TTC549 (cell line): ENCODE measurements around the gene OSBPL3.

ENCODE experiments used
- FAIRE-seq: peaks from 2 replicates; lab custom pipeline; 2012; peaks lifted over from hg19 to GRCh38; lab: Jason Lieb, UNC

OSBPL3 gene

GRCh38 chr7:24862461-24862860, 117.5 kb downstream of the OSBPL3 start:
- FAIRE-seq = no peak

GRCh38 chr7:24861336-24861735, 118.6 kb downstream of the OSBPL3 start:
- FAIRE-seq = no peak

GRCh38 chr7:24860611-24861010, 119.4 kb downstream of the OSBPL3 start:
- no peak for FAIRE-seq

GRCh38 chr7:24858108-24858977, 121.6 kb downstream of the OSBPL3 start:
- FAIRE-seq = no peak

- no peak for FAIRE-seq
Measured at GRCh38 chr7:24857623-24858022, 122.4 kb downstream of the OSBPL3 start.

- FAIRE-seq = no peak
Measured at GRCh38 chr7:24854866-24855265, 125.1 kb downstream of the OSBPL3 start.

- no peak for FAIRE-seq
Measured at GRCh38 chr7:24851786-24852185, 128.2 kb downstream of the OSBPL3 start.

- no peak for FAIRE-seq
Measured at GRCh38 chr7:24848878-24849277, 131.1 kb downstream of the OSBPL3 start.

GRCh38 chr7:24847754-24848153, 132.2 kb downstream of the OSBPL3 start:
- FAIRE-seq = no peak

- FAIRE-seq = no peak
Measured at GRCh38 chr7:24843821-24844434, 136.1 kb downstream of the OSBPL3 start.

- FAIRE-seq = no peak
Measured at GRCh38 chr7:24842449-24843241, 137.3 kb downstream of the OSBPL3 start.

- FAIRE-seq = no peak
Measured at GRCh38 chr7:24842029-24842428, 137.9 kb downstream of the OSBPL3 start.

- FAIRE-seq = no peak
Measured at GRCh38 chr7:24840563-24840962, 139.4 kb downstream of the OSBPL3 start.

GRCh38 chr7:24836084-24836483, 143.9 kb downstream of the OSBPL3 start:
- FAIRE-seq = no peak

- no peak for FAIRE-seq
Measured at GRCh38 chr7:24835643-24836042, 144.3 kb downstream of the OSBPL3 start.

- FAIRE-seq = no peak
Measured at GRCh38 chr7:24834128-24834798, 145.7 kb downstream of the OSBPL3 start.

GRCh38 chr7:24833549-24833948, 146.4 kb downstream of the OSBPL3 start:
- no peak for FAIRE-seq

- no peak for FAIRE-seq
Measured at GRCh38 chr7:24831240-24831639, 148.7 kb downstream of the OSBPL3 start.

GRCh38 chr7:24830440-24831050, 149.4 kb downstream of the OSBPL3 start:
- FAIRE-seq = no peak

- no peak for FAIRE-seq
Measured at GRCh38 chr7:24829787-24830186, 150.2 kb downstream of the OSBPL3 start.

- no peak for FAIRE-seq
Measured at GRCh38 chr7:24828891-24829661, 150.9 kb downstream of the OSBPL3 start.
